DOHH2 (cell line): ENCODE measurements around the gene TLR7.

ENCODE experiments used
- H3F3A ChIP-seq: fragments of 200-600 bp; sonication (generic), shearing (Covaris generic); 2 replicates; pipeline ENCODE4 v1.6.0; 2016; ENCODE audit warnings: antibody characterized with exemption, mild to moderate bottlenecking; ENCODE audit not compliant: control insufficient read depth, insufficient read depth
- H3K27ac ChIP-seq: fragments of 200-600 bp; sonication (generic); 2 replicates; pipeline ENCODE4 v1.5.1; 2014; ENCODE audit warnings: low read depth, mild to moderate bottlenecking, low read length, moderate library complexity
- H3K27me3 ChIP-seq: fragments of 200-600 bp; sonication (generic); 2 replicates; pipeline ENCODE4 v1.6.1; 2014; ENCODE audit warnings: mild to moderate bottlenecking, low read length, mixed read lengths; ENCODE audit not compliant: control insufficient read depth
- H3K36me3 ChIP-seq: fragments of 200-600 bp; sonication (generic); 2 replicates; pipeline ENCODE4 v1.6.1; 2014; ENCODE audit warnings: mild to moderate bottlenecking, low read length, moderate library complexity, mixed read lengths; ENCODE audit not compliant: control insufficient read depth
- H3K4me1 ChIP-seq: fragments of 200-600 bp; sonication (generic); 2 replicates; pipeline ENCODE4 v1.6.1; 2014; ENCODE audit warnings: mild to moderate bottlenecking, low read length, mixed read lengths; ENCODE audit not compliant: control insufficient read depth
- H3K4me2 ChIP-seq: fragments of 200-600 bp; sonication (generic); 2 replicates; pipeline ENCODE4 v1.6.0; 2014; ENCODE audit warnings: mild to moderate bottlenecking, low read length, moderate library complexity
- H3K4me3 ChIP-seq: fragments of 200-600 bp; sonication (generic); 2 replicates; pipeline ENCODE4 v1.5.1; 2014; ENCODE audit warnings: mild to moderate bottlenecking, low read length, mixed read lengths
- H3K79me2 ChIP-seq: fragments of 200-600 bp; sonication (generic); 2 replicates; pipeline ENCODE4 v1.6.1; 2014; ENCODE audit warnings: mild to moderate bottlenecking, low read length, mixed read lengths; ENCODE audit not compliant: control insufficient read depth
- H3K9me2 ChIP-seq: fragments of 200-600 bp; sonication (generic); replicated peaks from 2 replicates; pipeline ENCODE4 v1.6.1; 2014; ENCODE audit warnings: mild to moderate bottlenecking, low read length, mixed read lengths; ENCODE audit not compliant: control insufficient read depth
- H3K9me3 ChIP-seq: fragments of 200-600 bp; sonication (generic); 2 replicates; pipeline ENCODE4 v1.6.1; 2014; ENCODE audit warnings: antibody characterized with exemption, low read length, mixed read lengths; ENCODE audit not compliant: control insufficient read depth, insufficient read depth
- H4K20me1 ChIP-seq: fragments of 200-600 bp; sonication (generic); 2 replicates; pipeline ENCODE4 v1.6.0; 2014; ENCODE audit warnings: low read depth, mild to moderate bottlenecking, antibody characterized with exemption, low read length, moderate library complexity; ENCODE audit not compliant: control insufficient read depth, insufficient read depth
- EZH2phosphoT487 ChIP-seq: fragments of 200-600 bp; sonication (generic); IDR thresholded peaks from 2 replicates; pipeline ENCODE4 v1.6.1; 2017; ENCODE audit warnings: borderline replicate concordance, mild to moderate bottlenecking, antibody characterized with exemption, low read length, moderate library complexity, mixed read lengths
- TF ChIP-seq, protein P1 (sequence below): fragments of 200-600 bp; sonication (generic); IDR thresholded peaks from one replicate; pipeline ENCODE4 v1.5.1; 2014; ENCODE audit warnings: antibody characterized with exemption, mild to moderate bottlenecking, low read depth, low read length; ENCODE audit not compliant: poor library complexity, severe bottlenecking

The TLR7 gene

DNA sequence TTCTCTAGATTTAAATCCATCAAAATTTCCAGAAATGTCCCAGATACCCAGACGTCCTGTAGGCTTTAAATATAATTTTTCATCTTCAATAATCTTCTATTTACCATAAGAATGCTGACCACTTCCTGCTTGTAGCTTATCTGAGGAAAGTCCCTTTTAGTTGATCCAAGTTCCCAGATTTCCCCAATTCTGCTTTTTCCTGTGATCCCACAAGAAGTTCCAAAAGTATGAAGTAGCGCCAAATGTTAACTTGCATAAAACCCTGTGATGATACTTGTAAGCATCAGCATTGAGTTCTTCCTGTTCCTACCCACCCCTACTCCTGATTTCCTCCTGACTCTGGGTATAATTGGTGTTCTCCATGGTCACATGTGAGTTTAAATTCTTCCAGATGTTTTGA, 29.0 kb downstream of the TLR7 start:
- Histone ChIP-seq H3K27ac (no peak overlapping the region), H3K9me3 (no peaks in the 10 kb centered on the region), H3K4me1 (peaks cover 35% of the 10 kb centered on the region), H3F3A (peaks cover 3% of the 10 kb centered on the region; the same call in 1 of the 2 replicates), H3K4me3 (no peak overlapping the region), H3K36me3 (peaks cover 4% of the 10 kb centered on the region; the same call in 1 of the 2 replicates), H3K9me2 (no peaks in the 10 kb centered on the region), H3K4me2 (no peak overlapping the region), H3K27me3 (no peaks in the 10 kb centered on the region), H4K20me1 (no peaks in the 10 kb centered on the region), H3K79me2 (no peaks in the 10 kb centered on the region)
- TF ChIP-seq, protein P1, sequence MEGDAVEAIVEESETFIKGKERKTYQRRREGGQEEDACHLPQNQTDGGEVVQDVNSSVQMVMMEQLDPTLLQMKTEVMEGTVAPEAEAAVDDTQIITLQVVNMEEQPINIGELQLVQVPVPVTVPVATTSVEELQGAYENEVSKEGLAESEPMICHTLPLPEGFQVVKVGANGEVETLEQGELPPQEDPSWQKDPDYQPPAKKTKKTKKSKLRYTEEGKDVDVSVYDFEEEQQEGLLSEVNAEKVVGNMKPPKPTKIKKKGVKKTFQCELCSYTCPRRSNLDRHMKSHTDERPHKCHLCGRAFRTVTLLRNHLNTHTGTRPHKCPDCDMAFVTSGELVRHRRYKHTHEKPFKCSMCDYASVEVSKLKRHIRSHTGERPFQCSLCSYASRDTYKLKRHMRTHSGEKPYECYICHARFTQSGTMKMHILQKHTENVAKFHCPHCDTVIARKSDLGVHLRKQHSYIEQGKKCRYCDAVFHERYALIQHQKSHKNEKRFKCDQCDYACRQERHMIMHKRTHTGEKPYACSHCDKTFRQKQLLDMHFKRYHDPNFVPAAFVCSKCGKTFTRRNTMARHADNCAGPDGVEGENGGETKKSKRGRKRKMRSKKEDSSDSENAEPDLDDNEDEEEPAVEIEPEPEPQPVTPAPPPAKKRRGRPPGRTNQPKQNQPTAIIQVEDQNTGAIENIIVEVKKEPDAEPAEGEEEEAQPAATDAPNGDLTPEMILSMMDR: no peak
- TF ChIP-seq EZH2phosphoT487: no peak

DNA sequence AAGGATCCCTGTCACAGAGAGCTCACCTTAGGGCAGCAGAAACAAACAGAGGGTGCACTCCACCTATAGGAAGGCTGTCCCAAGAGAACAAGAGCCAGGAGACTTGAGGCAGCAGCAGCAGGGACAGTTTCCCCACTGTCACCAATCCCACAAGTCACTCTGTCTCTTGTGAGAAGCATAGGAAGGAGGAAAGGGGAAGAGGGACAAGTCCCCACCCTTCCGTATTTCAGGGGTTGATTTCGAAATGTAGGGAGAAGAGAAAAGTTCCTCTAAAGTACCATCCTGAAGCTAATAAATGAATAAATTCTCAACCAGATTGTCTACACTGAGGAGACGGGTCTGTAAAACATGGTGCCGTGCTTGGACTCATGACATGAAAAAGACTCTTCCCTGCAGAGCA, 30.1 kb downstream of the TLR7 start:
- Histone ChIP-seq H4K20me1 (no peaks in the 10 kb centered on the region), H3F3A (0 out of 2 replicates have a peak, but pooled peaks cover 3% of the 10 kb centered on the region), H3K36me3 (peaks cover 4% of the 10 kb centered on the region; the same call in 1 of the 2 replicates), H3K4me3 (no peak overlapping the region), H3K9me2 (no peaks in the 10 kb centered on the region), H3K79me2 (no peaks in the 10 kb centered on the region), H3K4me1 (peaks cover 24% of the 10 kb centered on the region), H3K4me2 (no peak overlapping the region), H3K27ac (no peak overlapping the region), H3K9me3 (no peaks in the 10 kb centered on the region), H3K27me3 (no peaks in the 10 kb centered on the region)
- no peak for TF ChIP-seq EZH2phosphoT487
- TF ChIP-seq, protein P1: no peak

DNA sequence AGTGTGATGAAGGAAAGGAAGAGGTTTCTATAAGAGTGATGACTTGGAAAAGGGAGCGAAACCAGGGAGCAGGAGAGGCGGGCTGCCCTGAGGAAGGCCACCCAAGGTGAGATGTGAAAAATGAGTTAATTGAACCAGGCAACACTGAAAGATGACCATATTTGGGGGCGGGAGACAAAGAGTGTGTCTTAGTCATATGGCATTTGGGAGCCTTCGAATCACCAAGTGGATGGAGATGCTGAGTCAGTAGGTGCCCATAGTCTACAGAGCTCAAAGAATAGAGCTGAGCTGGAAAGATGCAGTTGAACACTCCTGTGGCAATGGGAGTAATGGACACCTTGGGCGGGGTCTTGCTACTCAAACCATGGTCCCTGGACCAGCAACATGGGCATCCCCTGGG, 31.2 kb downstream of the TLR7 start:
- TF ChIP-seq, protein P1: no peak
- TF ChIP-seq EZH2phosphoT487: no peak
- no peaks in the 10 kb centered on the region for H3K36me3 ChIP-seq
- H3K79me2 ChIP-seq: no peaks in the 10 kb centered on the region
- H3K4me1 ChIP-seq: peaks cover 13% of the 10 kb centered on the region
- no peaks in the 10 kb centered on the region for H3F3A ChIP-seq
- no peaks in the 10 kb centered on the region for H4K20me1 ChIP-seq
- H3K27me3 ChIP-seq: no peaks in the 10 kb centered on the region
- no peak overlapping the region for H3K27ac ChIP-seq
- H3K9me2 ChIP-seq: no peaks in the 10 kb centered on the region
- no peaks in the 10 kb centered on the region for H3K9me3 ChIP-seq
- no peak overlapping the region for H3K4me2 ChIP-seq
- H3K4me3 ChIP-seq: no peak overlapping the region

DNA sequence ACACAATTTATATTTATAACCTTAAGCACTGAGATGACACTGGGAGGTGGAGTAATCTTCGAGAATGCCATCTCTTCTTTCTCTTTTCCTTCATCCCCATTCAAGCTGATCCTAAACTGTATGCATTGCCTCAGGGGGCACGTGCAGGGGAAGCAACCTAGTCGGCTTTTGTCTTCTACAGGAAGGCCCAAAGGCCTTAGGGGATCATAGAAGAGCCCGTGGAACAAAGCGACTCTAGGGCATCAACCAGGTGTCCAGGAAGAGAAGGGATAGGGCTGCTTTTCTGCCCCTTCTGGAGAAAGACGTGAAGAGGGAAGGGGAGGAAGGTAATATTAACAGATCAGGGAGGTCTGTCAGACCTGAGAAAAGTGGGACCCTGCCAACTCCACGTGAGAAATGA, 32.6 kb downstream of the TLR7 start:
- Histone ChIP-seq H3K4me3 (no peak overlapping the region), H4K20me1 (no peaks in the 10 kb centered on the region), H3F3A (no peaks in the 10 kb centered on the region), H3K27ac (no peak overlapping the region), H3K9me2 (no peaks in the 10 kb centered on the region), H3K36me3 (no peaks in the 10 kb centered on the region), H3K79me2 (no peaks in the 10 kb centered on the region), H3K4me1 (no peaks in the 10 kb centered on the region), H3K27me3 (no peaks in the 10 kb centered on the region), H3K4me2 (no peak overlapping the region), H3K9me3 (no peaks in the 10 kb centered on the region)
- no peak for TF ChIP-seq EZH2phosphoT487
- TF ChIP-seq, protein P1: no peak
